OCI-LY1 (cell line): ENCODE results near the gene FANCC.

Source experiments
- H2AFZ ChIP-seq: fragments of 200-600 bp; sonication (generic), shearing (Covaris generic); 2 replicates; pipeline ENCODE4 v1.6.0; 2014; ENCODE audit warnings: antibody characterized with exemption, mild to moderate bottlenecking, low read length
- H3F3A ChIP-seq: fragments of 200-600 bp; sonication (generic), shearing (Covaris generic); 2 replicates; pipeline ENCODE4 v1.6.0; 2014; ENCODE audit warnings: mild to moderate bottlenecking, antibody characterized with exemption, low read length, moderate library complexity; ENCODE audit not compliant: insufficient read depth
- H3K27ac ChIP-seq: fragments of 200-600 bp; sonication (generic); 2 replicates; pipeline ENCODE4 v1.5.1; 2014; ENCODE audit warnings: low read length, mixed run types, mild to moderate bottlenecking, low read depth; ENCODE audit not compliant: poor library complexity, severe bottlenecking
- H3K27me3 ChIP-seq: fragments of 200-600 bp; sonication (generic); 2 replicates; pipeline ENCODE4 v1.6.0; 2014; ENCODE audit warnings: antibody characterized with exemption, mild to moderate bottlenecking, low read length, moderate library complexity; ENCODE audit not compliant: insufficient read depth
- H3K36me3 ChIP-seq: fragments of 200-600 bp; sonication (generic); 2 replicates; pipeline ENCODE4 v1.6.1; 2014; ENCODE audit warnings: mild to moderate bottlenecking, antibody characterized with exemption, low read length, moderate library complexity, mixed read lengths; ENCODE audit not compliant: insufficient read depth
- H3K4me1 ChIP-seq: fragments of 200-600 bp; sonication (generic); 2 replicates; pipeline ENCODE4 v1.5.1; 2014; ENCODE audit warnings: mild to moderate bottlenecking, low read length, moderate library complexity; ENCODE audit not compliant: insufficient read depth, severe bottlenecking
- H3K4me2 ChIP-seq: fragments of 200-600 bp; sonication (generic), shearing (Covaris generic); 2 replicates; pipeline ENCODE4 v1.6.1; 2014; ENCODE audit warnings: low read length
- H3K4me3 ChIP-seq: fragments of 200-600 bp; sonication (generic); 2 replicates; pipeline ENCODE4 v1.5.1; 2014; ENCODE audit warnings: low read length, low read depth, mild to moderate bottlenecking, mixed read lengths; ENCODE audit not compliant: poor library complexity, severe bottlenecking
- H3K79me2 ChIP-seq: fragments of 200-600 bp; shearing (Covaris generic); 2 replicates; pipeline ENCODE4 v1.6.1; 2016; ENCODE audit warnings: mixed run types, low read length, mixed read lengths; ENCODE audit not compliant: insufficient read depth
- H3K9ac ChIP-seq: fragments of 200-600 bp; sonication (generic), shearing (Covaris generic); 2 replicates; pipeline ENCODE4 v1.6.1; 2014; ENCODE audit warnings: mild to moderate bottlenecking, low read length, mixed read lengths
- H3K9me2 ChIP-seq: fragments of 200-600 bp; sonication (generic), shearing (Covaris generic); 2 replicates; pipeline ENCODE4 v1.6.1; 2014; ENCODE audit warnings: low read depth, mild to moderate bottlenecking, low read length, mixed read lengths
- H3K9me3 ChIP-seq: fragments of 200-600 bp; shearing (Covaris generic); 2 replicates; pipeline ENCODE4 v1.6.1; 2014; ENCODE audit warnings: low read length, mixed read lengths
- H4K20me1 ChIP-seq: fragments of 200-600 bp; sonication (generic), shearing (Covaris generic); 2 replicates; pipeline ENCODE4 v1.6.0; 2016; ENCODE audit warnings: mild to moderate bottlenecking, low read length; ENCODE audit not compliant: insufficient read depth
- CTCF ChIP-seq: fragments of 200-600 bp; sonication (generic), shearing (Covaris generic); IDR thresholded peaks from 2 replicates; pipeline ENCODE4 v1.5.1; 2017; ENCODE audit warnings: mild to moderate bottlenecking, antibody characterized with exemption, low read length, moderate library complexity, mixed read lengths
- EZH2 ChIP-seq: fragments of 200-600 bp; sonication (generic), shearing (Covaris generic); IDR thresholded peaks from 2 replicates; pipeline ENCODE4 v1.8.0; 2017; ENCODE audit warnings: borderline replicate concordance, mixed run types, mild to moderate bottlenecking, antibody characterized with exemption, low read length, moderate library complexity, mixed read lengths

FANCC gene

DNA sequence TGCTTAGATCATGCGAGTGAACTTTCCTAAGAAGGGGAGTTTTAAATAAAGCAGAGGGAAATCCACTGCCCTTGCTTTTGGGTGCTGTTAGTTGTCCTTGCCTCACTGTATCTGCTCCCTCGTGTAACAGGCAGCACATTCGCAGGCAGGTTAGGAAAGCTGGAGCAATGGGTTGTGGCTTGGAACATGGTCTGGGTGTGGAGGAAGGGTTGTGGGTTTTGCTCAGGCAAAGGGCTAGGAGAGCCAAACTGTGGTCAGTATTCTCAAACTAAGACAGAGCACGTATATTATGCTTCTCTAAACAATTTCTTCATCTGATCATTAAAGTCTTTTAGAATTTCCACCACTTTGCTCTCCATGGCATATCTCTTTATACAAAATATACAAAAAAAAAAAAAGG is 135.7 kb downstream of the FANCC start:
- TF ChIP-seq EZH2 (no peak), CTCF (no peak)
- Histone ChIP-seq H2AFZ (no peak overlapping the region), H3K4me2 (no peak overlapping the region), H3K9ac (no peak overlapping the region), H3K4me1 (no peaks in the 10 kb centered on the region), H4K20me1 (no peaks in the 10 kb centered on the region), H3K9me3 (no peaks in the 10 kb centered on the region), H3K36me3 (no peaks in the 10 kb centered on the region), H3K4me3 (no peak overlapping the region), H3F3A (no peaks in the 10 kb centered on the region), H3K27ac (no peak overlapping the region), H3K9me2 (no peaks in the 10 kb centered on the region), H3K79me2 (no peaks in the 10 kb centered on the region), H3K27me3 (no peaks in the 10 kb centered on the region)

DNA sequence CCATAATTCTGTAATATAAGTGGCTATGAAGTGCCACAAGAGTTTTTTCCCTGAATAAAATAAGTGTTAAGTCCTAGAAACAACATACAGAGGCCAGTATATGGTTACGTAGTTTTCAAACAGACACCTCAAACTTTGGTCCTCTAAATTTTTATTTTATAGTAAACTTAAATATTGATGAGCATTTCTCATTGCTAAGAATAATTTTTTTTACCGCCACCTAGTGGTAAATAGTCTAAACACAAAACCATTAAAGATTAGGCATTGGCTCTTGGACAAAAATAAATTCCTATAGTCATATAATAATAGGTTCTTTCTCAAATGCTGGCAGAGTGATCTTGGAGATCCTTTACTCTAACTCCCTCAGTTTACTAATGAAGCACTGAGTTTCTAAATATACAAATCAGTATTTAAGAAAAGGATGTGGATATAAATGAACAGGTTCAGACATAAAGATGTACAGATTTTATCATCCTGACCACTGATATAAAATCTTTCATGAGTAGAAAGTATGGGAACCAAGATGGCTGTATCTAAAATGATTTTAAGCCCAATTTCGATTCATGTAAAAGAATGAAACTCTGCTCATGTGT is 136.2 kb downstream of the FANCC start:
- Histone ChIP-seq H4K20me1 (no peaks in the 10 kb centered on the region), H3K4me3 (no peak overlapping the region), H3K4me2 (no peak overlapping the region), H3K36me3 (no peaks in the 10 kb centered on the region), H3K27ac (no peak overlapping the region), H3K27me3 (no peaks in the 10 kb centered on the region), H3K9me2 (no peaks in the 10 kb centered on the region), H3K4me1 (no peaks in the 10 kb centered on the region), H3K79me2 (no peaks in the 10 kb centered on the region), H3F3A (no peaks in the 10 kb centered on the region), H3K9ac (no peak overlapping the region), H3K9me3 (no peaks in the 10 kb centered on the region), H2AFZ (no peak overlapping the region)
- peak; percentile 57 for TF ChIP-seq CTCF
- TF ChIP-seq EZH2: no peak

GRCh38 chr9:95177617-95178016 is 139.9 kb downstream of the FANCC start:
- Histone ChIP-seq H3K27ac (no peak overlapping the region), H3K4me3 (no peak overlapping the region), H3K9me3 (no peaks in the 10 kb centered on the region), H3K36me3 (no peaks in the 10 kb centered on the region), H3F3A (no peaks in the 10 kb centered on the region), H3K4me1 (no peaks in the 10 kb centered on the region), H2AFZ (no peak overlapping the region), H4K20me1 (no peaks in the 10 kb centered on the region), H3K4me2 (no peak overlapping the region), H3K27me3 (no peaks in the 10 kb centered on the region), H3K9ac (no peak overlapping the region), H3K79me2 (no peaks in the 10 kb centered on the region), H3K9me2 (no peaks in the 10 kb centered on the region)
- TF ChIP-seq EZH2: no peak
- no peak for TF ChIP-seq CTCF
